Heart right ventricle (tissue), 16 donors: ENCODE measurements around the gene FUS. TPM values are rescaled to one million over a fixed set of nuclear protein-coding genes. Genes with fewer than 3 reads are reported as not detected.
"Not testable (repeated sequence)": the region's sequence is repeated elsewhere in the genome, so short reads cannot be mapped to it uniquely, and the experiment has no call there.

ENCODE experiments used
- ATAC-seq, 8 donors: fragments of 200-7000 bp; cut with Tn5 transposase; one replicate each; pipeline ENCODE4 v1.9.1; 2020; ENCODE audit warnings: mild to moderate bottlenecking in 8 of 8, moderate library complexity in 8 of 8, moderate number of reproducible peaks in 1 of 8
- DNase-seq, 2 donors: peaks; one replicate each; pipeline ENCODE4 v3.0.0-alpha.2; 2020
- H3K27ac ChIP-seq, 10 donors: fragments of 200-600 bp; sonication (generic) in 2 of 10; one replicate each; pipeline versions ENCODE4 v1.5.0 to v1.8.0; 2020 to 2022; ENCODE audit warnings: mild to moderate bottlenecking in 3 of 10
- H3K27me3 ChIP-seq, 7 donors: fragments of 200-600 bp; one replicate each; pipeline ENCODE4 v1.8.0; 2021 to 2022; ENCODE audit warnings: mild to moderate bottlenecking in 2 of 7
- H3K36me3 ChIP-seq, 9 donors: fragments of 200-600 bp; sonication (generic) in 1 of 9; one replicate each; pipeline versions ENCODE4 v1.5.0 to v1.8.0; 2020 to 2022; ENCODE audit warnings: mild to moderate bottlenecking in 2 of 9
- H3K4me1 ChIP-seq, 9 donors: fragments of 200-600 bp; sonication (generic) in 1 of 9; one replicate each; pipeline versions ENCODE4 v1.5.0 to v1.8.0; 2020 to 2022; ENCODE audit warnings: mild to moderate bottlenecking in 4 of 9
- H3K4me3 ChIP-seq, 10 donors: fragments of 200-600 bp; sonication (generic) in 2 of 10; one replicate each; pipeline versions ENCODE4 v1.5.0 to v1.8.0; 2020 to 2022; ENCODE audit warnings: mild to moderate bottlenecking in 7 of 10, moderate library complexity in 2 of 10
- H3K9me3 ChIP-seq, 11 donors: fragments of 200-600 bp in 10 of 11; sonication (generic) in 2 of 11; one replicate each; pipeline versions ENCODE4 v1.5.0 to v1.8.0; 2013 to 2022; ENCODE audit warnings: mild to moderate bottlenecking in 2 of 11, control low read depth in 1 of 11, moderate library complexity in 1 of 11
- WGBS, 2 donors: extraction: QIAGEN DNeasy Blood & Tissue Kit; methylation state at CpG; one replicate each; pipeline ENCODE4 v1.1.7; 2013; ENCODE audit warnings: inconsistent platforms in 1 of 2; 5-methylcytosine and 5-hydroxymethylcytosine counted together
- intact Hi-C, 10 donors: fragments of 100-400 bp; cut with DNase I; formaldehyde crosslinking; loops; one replicate each; pipeline versions ENCODE4 v1.11.1 to v1.14.2; 2022
- polyA plus RNA-seq, 2 donors: library from polyadenylated mRNA; stranded (reverse); fragments of 200-250 nt; gene quantifications; one replicate each; pipeline ENCODE4 v1.2.3, GENCODE V29; 2013
- total RNA-seq, 10 donors: library from RNA; stranded (reverse); fragmentation: NEBNext Ultra II Directional in 3 of 10; extraction: Animal tissue kit (Norgen Biotek cat#: 25700) in 3 of 10; gene quantifications; one replicate each; pipeline versions ENCODE4 v1.2.1 to v1.2.4, GENCODE V29; 2021 to 2023
- TF ChIP-seq, protein P1 (sequence below), 9 donors: fragments of 200-600 bp; sonication (generic) in 2 of 9; IDR thresholded peaks; one replicate each; pipeline versions ENCODE4 v1.5.0 to v1.8.0; 2021 to 2022; ENCODE audit warnings: antibody characterized with exemption in 9 of 9, mild to moderate bottlenecking in 5 of 9, moderate library complexity in 1 of 9
- donor health status: Arrhythmogenic right ventricular cardiomyopathy.
- donor health status: ischemic (EF 13 %, LVEDD 7.1; RV severe dilation, severe dysfunction).
- donor health status: healthy with polysubstance abuse.
- donor health status: DM: no; HTN: yes; CAD: no.
- donor health status: DM: no; HTN: no; CAD: no.
- donor health status: ischemic (EF 25% LVEDD 6.9; RV normal size, moderate dysfunction).
- donor health status: ischemic (EF 25% LVEDD 5.7; RV mildly dilated, moderate dysfunction).
- donor health status: healthy.
- donor health status: DM: yes; HTN: yes; CAD: no.
- donor health status: Ischemic cardiomyopathy.
- donor health status: ischemic (EF 35%, LVEDD 5.7; RV mildly dilated, moderate dysfunction).
- donor health status: nonischemic (EF 11% LVEDD 7.7; RV severe dilation, severe dysfunction).
- donor health status: DM: yes; HTN: yes; CAD: no.
- donor health status: PGD.
- donor health status: ischemic (EF 29% LVEDD 5.4; RV normal size, mild dysfunction).
- donor health status: nonischemic (EF 23%, LVEDD 6.1; RV moderate dilation, normal function).

Gene FUS
- total and polyA plus RNA-seq, 12 donors, result 116 to 240 (median 140) TPM

DNA sequence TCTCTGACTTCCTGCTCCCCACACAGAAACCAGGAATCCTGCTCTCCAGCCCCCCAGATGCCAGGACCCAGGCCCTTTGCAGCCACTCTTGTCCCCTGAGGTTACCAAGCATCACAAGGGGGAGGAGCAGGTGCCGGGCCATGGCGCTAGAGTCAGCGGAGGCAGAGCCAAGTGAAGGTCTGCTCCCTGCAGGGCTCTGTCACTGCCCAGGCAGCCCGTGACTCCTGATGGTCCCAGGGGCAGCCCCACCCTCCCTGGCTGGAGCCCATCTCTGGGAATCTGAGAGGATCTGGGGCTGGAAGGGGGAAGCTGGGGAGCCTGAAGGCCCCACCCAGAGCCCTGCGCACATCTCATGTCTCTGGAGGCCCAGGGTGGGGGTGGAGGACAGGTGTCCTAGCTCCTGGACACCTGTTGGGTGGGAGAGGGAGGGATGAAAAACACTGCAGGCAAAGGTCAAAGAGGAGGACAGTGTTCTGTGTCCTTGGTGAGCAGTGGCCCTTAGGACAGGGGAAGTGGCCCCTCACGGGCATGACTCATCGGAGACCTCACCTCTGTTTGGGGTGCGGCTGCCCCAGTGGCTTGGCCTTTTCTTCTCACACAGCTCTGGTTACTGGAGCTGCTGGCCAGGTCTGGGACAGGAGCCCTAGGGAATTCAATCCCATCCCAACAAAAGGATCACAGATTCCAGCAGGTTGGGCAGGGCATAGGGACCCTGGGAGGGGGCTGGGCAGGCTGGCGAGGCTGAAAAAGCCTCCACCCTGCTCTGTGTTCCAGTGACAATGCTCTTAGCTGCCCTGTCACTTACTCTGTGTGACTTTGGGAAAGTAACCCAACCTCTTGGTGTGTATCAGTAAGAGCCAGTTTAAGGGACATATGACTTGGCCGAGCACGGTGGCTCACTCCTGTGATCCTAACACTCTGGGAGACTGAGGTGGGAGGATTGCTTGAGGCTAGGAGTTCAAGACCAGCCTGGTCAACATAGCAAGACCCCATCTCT lies 29.7 kb upstream of the FUS start, which contains the start of gene PRSS36:
PRSS36 (minus strand) TSS at position 173 of the 997 bp plus-strand sequence; CDS start at position 142, 31 bp downstream.
- intact Hi-C loops, result loop anchor here in 4 of 10 donors (10.0 kb wide), 2 partner anchors 155 to 165 kb away; partner anchors contain the start of gene HSD3B7 (in 2 of the 4)
- TF ChIP-seq, protein P1, sequence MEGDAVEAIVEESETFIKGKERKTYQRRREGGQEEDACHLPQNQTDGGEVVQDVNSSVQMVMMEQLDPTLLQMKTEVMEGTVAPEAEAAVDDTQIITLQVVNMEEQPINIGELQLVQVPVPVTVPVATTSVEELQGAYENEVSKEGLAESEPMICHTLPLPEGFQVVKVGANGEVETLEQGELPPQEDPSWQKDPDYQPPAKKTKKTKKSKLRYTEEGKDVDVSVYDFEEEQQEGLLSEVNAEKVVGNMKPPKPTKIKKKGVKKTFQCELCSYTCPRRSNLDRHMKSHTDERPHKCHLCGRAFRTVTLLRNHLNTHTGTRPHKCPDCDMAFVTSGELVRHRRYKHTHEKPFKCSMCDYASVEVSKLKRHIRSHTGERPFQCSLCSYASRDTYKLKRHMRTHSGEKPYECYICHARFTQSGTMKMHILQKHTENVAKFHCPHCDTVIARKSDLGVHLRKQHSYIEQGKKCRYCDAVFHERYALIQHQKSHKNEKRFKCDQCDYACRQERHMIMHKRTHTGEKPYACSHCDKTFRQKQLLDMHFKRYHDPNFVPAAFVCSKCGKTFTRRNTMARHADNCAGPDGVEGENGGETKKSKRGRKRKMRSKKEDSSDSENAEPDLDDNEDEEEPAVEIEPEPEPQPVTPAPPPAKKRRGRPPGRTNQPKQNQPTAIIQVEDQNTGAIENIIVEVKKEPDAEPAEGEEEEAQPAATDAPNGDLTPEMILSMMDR (IDR thresholded peaks at IDR 0.05), result no peak
- Histone ChIP-seq H3K27ac (peak within 1 kb of the TSS in 1 of 10 donors; percentile 64), H3K9me3 (no peaks in the 10 kb centered on the region), H3K36me3 (no peaks in the 10 kb centered on the region), H3K4me3 (peak within 1 kb of the TSS in 1 of 10 donors; percentile 16), H3K27me3 (peaks cover 0 to 25% (median 13%) of the 10 kb centered on the region in 7 donors), H3K4me1 (peaks cover 0 to 15% (median 0%) of the 10 kb centered on the region in 9 donors)
- ATAC-seq (peak in 5 of 8 donors; percentile 9 to 34 (median 26)), DNase-seq (no peak)
- WGBS, 2 donors, result 75 to 78% methylated on average over 11 of the region's 11 CpGs

DNA sequence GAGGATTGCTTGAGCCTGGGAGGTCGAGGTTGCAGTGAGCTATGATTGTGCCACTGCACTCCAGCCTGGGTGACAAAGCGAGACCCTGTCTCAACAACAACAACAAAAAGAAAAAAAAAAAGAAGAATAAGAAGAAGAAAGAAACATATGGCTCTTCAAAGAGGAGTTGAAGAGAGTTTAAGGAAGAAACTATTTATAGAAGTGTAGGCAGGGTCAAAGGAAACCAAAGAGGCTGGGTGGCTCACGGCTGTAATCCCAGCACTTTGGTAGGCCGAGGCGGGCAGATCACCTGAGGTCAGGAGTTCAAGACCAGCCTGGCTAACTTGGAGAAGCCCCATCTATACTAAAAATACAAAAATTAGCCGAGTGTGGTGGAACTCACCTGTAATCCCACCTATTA lies 29.0 kb upstream of the FUS start:
- DNase-seq, intact Hi-C loops, H3K36me3 ChIP-seq, ATAC-seq, H3K27ac ChIP-seq, H3K4me3 ChIP-seq, H3K9me3 ChIP-seq: not testable (repeated sequence)
- Histone ChIP-seq H3K27me3 (peaks cover 0 to 25% (median 13%) of the 10 kb centered on the region in 7 donors), H3K4me1 (peaks cover 0 to 15% (median 0%) of the 10 kb centered on the region in 9 donors)
- 81 to 83% methylated on average over 6 of the region's 6 CpGs for WGBS, 2 donors

DNA sequence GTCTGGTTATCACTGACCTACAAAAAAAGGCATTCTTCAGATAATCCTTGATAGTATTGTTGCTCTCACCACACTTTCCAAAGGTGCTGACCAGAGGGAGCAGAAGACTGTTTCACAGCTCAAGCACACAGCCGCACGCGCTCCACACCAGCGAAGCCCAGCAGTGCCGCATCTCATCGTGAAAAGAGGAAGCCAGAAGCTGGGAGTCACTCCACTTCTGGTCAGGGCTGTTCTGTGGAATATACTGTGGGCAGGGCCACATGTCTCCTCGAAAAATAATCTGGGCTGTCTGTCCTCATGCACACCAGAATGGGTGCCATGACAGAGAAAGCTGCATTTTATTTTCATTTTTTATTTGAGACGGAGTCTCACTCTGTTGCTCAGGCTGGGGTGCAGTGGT lies 22.8 kb upstream of the FUS start:
- intact Hi-C loops, result no loop called here
- Histone ChIP-seq H3K36me3 (no peaks in the 10 kb centered on the region), H3K27ac (no peak overlapping the region), H3K4me3 (no peak overlapping the region), H3K9me3 (no peaks in the 10 kb centered on the region), H3K27me3 (peaks cover 0 to 5% (median 0%) of the 10 kb centered on the region in 7 donors), H3K4me1 (peaks cover 0 to 12% (median 0%) of the 10 kb centered on the region in 9 donors)
- DNase-seq (peak in 1 of 2 donors; percentile 34), ATAC-seq (peak in 5 of 8 donors; percentile 46 to 80 (median 50))
- TF ChIP-seq, protein P1 (IDR thresholded peaks at IDR 0.05), result no peak
- 41 to 44% methylated on average over 8 of the region's 8 CpGs for WGBS, 2 donors

DNA sequence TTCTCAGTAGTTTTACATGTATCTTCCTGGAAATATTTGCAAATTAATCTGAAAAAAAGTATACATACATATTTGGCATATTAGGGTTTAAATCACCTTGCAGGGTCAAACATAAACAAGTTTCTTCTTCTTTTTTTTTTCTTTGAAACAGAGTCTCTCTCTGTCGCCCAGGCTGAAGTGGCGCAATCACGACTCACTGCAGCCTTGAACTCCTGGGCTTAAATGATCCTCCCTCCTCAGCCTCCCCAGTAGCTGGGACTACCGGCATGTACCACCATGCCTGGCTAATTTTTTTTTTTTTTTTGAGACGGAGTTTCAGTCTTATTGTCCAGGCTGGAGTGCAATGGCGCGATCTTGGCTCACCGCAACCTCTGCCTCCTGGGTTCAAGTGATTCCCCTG lies 12.6 kb upstream of the FUS start:
- Histone ChIP-seq H3K36me3 (no peaks in the 10 kb centered on the region), H3K27ac (no peak overlapping the region), H3K9me3 (no peaks in the 10 kb centered on the region), H3K27me3 (no peaks in the 10 kb centered on the region), H3K4me1 (peaks cover 0 to 10% (median 0%) of the 10 kb centered on the region in 9 donors), H3K4me3 (no peak overlapping the region)
- ATAC-seq, result no peak
- WGBS, 2 donors, result 87 to 94% methylated on average over 8 of the region's 8 CpGs
- TF ChIP-seq, protein P1 (IDR thresholded peaks at IDR 0.05), result no peak
- no peak for DNase-seq
- intact Hi-C loops, result no loop called here
